Measurements from ENCODE around the gene TIMD4. TPM values are rescaled to one million over a fixed set of nuclear protein-coding genes. Genes with fewer than 3 reads are reported as not detected.
"Not testable (repeated sequence)": the region's sequence is repeated elsewhere in the genome, so short reads cannot be mapped to it uniquely, and the experiment has no call there.

TIMD4 gene
- total RNA-seq: 1.4 TPM

GRCh38 chr5:156963125-156963524, at the start of gene TIMD4:
Gene TIMD4 (minus strand): TSS chr5:156963226. CDS start chr5:156963198, 28 bp downstream.
- no peak for DNase-seq

DNA sequence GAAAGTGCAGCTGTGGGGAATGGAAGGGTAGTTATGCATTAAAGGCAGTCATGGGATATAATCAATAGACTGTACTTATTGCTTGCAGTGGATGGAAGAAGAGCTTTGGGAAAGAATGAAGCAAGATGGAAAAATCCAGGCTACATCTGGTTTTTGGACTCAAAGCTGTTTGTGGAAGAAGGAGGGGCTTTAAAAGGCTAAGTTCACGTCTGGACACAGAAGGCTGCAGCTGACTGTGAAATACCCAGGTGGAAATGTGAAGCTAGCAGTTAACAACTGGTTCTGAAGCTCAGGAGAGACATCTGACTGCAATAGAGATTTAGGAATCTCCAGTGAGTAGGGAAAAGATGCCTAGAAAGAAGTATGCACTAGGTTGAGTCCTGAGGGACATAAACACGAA, 43.2 kb upstream of the TIMD4 start:
- no peak for DNase-seq

GRCh38 chr5:157004893-157005551, 42.0 kb upstream of the TIMD4 start:
- DNase-seq: no peak

DNA sequence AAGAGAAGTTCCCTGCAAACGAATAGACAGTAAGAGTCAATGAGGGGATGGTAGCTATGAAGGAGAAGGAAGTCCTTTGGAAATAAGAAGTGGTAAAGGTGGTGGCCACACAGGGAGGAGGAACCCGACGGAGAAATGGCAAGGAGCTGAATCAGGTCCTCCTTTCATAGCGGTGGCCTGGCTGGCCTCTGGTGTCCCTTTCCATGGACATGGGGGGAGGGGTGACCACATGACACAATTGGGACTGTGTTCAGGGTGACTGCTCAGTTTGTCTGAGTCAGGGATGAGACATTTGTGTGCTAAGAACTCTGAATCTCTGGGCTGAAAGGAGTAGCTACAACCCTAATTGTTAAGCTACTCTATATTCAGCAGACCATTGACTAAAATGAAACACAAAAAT, 28.7 kb upstream of the TIMD4 start:
- DNase-seq: no peak

- DNase-seq: no peak
Observed at GRCh38 chr5:156984064-156984463, 21.0 kb upstream of the TIMD4 start.

DNA sequence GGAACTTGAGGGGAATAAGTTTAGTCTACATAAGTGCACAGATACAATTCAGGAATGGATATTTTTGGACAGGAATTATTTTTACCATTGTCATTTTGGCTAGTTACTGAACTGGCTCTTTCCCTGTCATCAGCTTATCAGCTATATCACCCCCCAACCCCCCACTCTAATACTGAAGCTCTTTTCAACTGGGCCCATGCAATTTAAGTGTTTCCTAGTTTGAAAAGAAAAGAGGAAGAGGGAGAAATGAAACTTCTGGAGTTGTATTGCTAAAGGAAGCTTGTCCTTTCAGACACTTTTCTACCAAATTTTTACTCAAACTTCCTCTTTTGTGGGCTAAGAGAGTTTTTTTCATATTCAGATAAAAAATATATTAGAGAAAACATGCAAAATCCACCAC, 18.5 kb upstream of the TIMD4 start:
- no peak for DNase-seq

GRCh38 chr5:156974328-156974727, 11.3 kb upstream of the TIMD4 start:
- DNase-seq: no peak

GRCh38 chr5:156971848-156972525, 9.0 kb upstream of the TIMD4 start:
- DNase-seq: no peak

- no peak for DNase-seq
Observed at GRCh38 chr5:156971415-156971814, 8.4 kb upstream of the TIMD4 start.

- not testable (repeated sequence) for DNase-seq
Observed at GRCh38 chr5:156967386-156967785, 4.4 kb upstream of the TIMD4 start.

DNA sequence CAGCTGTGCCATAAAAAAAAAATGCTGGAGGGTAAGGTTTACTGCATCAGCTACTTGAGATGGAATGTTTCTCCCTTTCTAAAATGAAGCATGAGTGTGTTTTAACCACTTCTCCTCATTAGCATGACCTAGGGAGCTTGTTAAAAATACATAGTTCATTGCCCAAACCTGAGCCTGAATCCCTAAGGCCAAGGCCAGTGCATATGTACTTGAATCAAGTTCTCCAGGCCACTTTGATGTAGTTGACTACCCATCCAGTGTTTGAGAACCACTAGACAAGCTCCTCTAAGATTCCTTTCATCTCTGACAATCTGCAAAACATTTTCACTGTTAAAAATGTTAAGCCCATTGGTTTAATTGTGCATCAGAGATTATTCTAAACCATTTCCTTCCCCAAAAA, 6.7 kb downstream of the TIMD4 start:
- no peak for DNase-seq

GRCh38 chr5:156951359-156951758, 11.7 kb downstream of the TIMD4 start:
- DNase-seq: no peak

- no peak for DNase-seq
Observed at GRCh38 chr5:156950716-156951115, 12.3 kb downstream of the TIMD4 start.

DNA sequence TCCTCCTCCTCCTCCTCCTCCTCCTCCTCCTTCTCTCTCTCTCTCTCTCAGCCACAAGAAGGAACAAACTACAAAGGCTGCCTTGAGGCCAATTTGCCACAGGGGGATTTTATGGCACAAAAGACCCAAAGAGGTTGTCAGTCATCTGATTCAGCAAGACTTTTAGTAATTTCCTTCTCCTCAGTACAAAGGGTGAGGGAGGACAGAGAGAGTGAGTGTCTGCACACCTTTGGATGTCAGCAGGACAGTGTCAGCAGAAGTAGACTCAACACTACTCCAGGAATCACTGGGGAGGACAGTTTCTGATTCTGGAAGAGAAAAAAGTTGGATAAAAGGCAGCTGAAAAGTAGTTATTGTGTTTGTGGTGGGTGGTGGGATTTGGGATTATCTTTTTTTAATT, 13.6 kb downstream of the TIMD4 start:
- DNase-seq: no peak

DNA sequence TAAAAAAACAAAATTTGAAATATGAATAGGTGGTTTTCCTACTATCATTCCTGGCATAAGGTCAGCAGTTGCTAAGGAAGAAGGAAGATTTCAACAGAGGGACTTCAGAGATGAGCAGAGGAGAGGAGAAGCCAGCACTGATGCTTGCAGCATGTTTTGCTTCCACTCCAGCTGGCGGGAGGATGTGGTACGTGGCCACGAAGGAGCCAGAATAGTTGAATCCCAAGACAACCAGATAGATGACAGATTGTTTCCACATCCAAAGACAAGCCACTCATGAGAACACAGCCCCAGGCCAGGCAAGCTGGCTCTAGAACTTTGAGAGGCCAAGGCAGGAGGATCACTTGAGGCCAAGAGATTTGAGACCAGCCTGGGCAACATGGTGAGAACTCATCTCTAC, 15.1 kb downstream of the TIMD4 start:
- DNase-seq: no peak

- DNase-seq: no peak
Observed at GRCh38 chr5:156942064-156942463, 21.0 kb downstream of the TIMD4 start.

DNA sequence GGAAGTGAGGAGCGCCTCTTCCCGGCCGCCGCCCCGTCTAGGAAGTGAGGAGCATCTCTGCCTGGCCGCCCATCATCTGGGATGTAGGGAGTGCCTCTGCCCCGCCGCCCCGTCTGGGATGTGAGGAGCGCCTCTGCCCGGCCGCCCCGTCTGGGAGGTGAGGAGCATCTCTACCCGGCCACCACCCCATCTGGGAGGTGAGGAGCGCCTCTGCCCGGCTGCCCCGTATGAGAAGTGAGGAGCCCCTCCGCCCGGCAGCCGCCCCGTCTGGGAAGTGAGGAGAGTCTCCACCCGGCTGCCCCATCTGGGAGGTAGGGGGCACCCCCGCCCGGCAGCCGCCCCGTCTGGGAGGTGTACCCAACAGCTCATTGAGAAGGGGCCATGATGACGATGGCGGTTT, 22.6 kb downstream of the TIMD4 start:
- DNase-seq: not testable (repeated sequence)

DNA sequence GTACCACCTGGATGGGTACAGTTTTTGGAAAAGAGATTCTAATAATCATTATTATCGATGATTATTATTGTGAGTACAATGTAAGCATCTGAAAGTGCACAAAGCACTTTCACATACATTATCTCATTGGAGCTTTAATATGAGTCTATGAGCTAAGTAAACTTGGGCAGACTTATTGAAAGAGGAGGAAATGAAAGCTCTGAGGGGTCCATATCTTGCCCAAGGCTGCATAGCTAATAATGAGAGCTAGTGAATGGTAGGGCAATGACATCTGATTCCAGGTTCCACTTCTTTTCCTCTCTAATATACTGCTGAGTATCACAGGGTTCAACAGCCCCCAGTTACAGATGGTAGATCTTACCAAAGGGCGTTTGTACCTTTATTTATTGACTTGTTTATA, 26.1 kb downstream of the TIMD4 start:
- no peak for DNase-seq

GRCh38 chr5:156934450-156935211, 28.4 kb downstream of the TIMD4 start:
- no peak for DNase-seq

GRCh38 chr5:156929366-156929948, 33.6 kb downstream of the TIMD4 start:
- DNase-seq: no peak

DNA sequence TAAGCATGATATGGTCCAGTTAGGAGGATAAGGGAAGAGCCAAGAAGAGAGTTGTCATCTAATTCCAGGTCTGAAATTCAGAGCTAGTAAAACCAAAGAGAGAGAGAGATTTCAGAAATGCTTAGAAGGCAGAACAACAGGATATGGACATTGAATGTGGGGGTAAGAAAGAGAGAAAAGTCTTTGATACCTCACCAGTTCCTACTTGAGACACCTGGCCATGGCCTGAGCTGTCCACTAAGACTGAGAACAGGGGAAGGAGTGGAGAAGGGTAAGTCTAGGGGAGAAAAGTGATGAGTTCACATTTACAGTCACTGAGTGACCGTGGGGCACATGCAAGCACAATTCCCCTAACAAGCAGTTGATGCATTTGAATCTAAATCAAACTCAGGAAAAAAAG, 35.5 kb downstream of the TIMD4 start:
- DNase-seq: no peak

- not testable (repeated sequence) for DNase-seq
Observed at GRCh38 chr5:156925767-156926166, 37.3 kb downstream of the TIMD4 start.

DNA sequence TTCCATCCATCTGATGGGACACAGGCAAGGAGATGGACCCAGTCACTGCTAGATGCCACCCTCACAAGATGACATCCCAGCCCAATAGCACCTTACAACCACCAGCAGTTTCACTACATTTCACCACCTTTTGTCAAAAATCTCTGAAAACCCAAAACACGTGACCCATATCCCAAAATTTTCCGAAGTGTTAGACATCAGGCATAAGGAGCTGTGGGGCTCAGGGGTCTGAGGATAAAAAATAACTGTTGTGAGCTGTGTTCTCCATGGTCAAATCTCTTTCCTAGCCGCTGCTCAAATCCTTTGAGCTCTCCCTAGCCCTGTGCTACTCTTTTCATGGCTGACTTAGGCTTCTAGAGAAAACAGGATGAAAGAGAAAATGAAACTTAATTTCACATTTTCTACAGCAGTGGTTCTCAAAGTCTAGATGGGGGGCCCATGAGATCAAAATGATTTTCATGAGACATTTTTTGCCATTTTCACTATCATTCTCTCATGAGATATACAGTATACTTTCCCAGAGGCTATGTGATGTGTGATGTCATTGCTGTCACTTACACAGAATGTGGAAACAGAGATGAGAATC, 40.7 kb downstream of the TIMD4 start:
- DNase-seq: no peak

All from skin of body (tissue), 2 donors.